BE2C (cell line): Measurements from ENCODE around the gene CDH1.
"Not testable (repeated sequence)": the region's sequence is repeated elsewhere in the genome, so short reads cannot be mapped to it uniquely, and the experiment has no call there.

Source experiments
- DNase-seq: peaks from one replicate; pipeline ENCODE4 v3.0.0-alpha.2; 2020
- H3K27me3 ChIP-seq: fragments of 250-450 bp; sonication (Bioruptor Pico); 2 replicates; pipeline ENCODE4 v1.5.1; 2020; ENCODE audit warnings: mild to moderate bottlenecking
- H3K36me3 ChIP-seq: fragments of 250-450 bp; sonication (Bioruptor Pico); 2 replicates; pipeline ENCODE4 v1.5.1; 2020; ENCODE audit warnings: mild to moderate bottlenecking
- H3K4me1 ChIP-seq: fragments of 250-450 bp; sonication (Bioruptor Pico); 2 replicates; pipeline ENCODE4 v1.5.1; 2020
- H3K4me3 ChIP-seq: 2 replicates; pipeline ENCODE4 v1.5.1; 2011; ENCODE audit warnings: low read depth, low read length
- H3K9me3 ChIP-seq: fragments of 250-450 bp; sonication (Bioruptor Pico); 2 replicates; pipeline ENCODE4 v1.5.1; 2020
- TF ChIP-seq, protein P1 (sequence below): IDR thresholded peaks from 2 replicates; pipeline ENCODE4 v1.5.1; 2012; ENCODE audit warnings: mild to moderate bottlenecking, low read depth, low read length

The CDH1 gene

DNA sequence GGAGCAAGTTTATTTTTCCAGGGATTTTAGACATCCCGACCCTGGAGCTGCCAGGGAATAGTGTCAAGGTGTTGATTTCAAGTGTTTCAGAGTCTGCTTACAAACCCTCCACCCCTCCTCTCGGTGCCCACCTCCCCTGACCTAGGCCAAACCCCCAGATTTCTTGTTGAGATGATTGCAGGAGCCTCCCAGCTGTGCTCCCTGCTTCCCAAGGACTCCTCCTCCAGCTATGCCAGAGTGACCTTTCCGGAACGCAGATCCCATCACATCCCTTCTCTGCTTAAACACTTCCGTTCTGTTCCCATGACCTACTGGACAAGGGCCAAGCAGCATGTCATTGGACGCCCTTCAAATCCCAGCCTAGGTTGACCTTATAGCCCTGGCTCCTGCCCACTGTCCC, 23.7 kb upstream of the CDH1 start:
- H3K36me3 ChIP-seq, result no peaks in the 10 kb centered on the region
- TF ChIP-seq, protein P1, sequence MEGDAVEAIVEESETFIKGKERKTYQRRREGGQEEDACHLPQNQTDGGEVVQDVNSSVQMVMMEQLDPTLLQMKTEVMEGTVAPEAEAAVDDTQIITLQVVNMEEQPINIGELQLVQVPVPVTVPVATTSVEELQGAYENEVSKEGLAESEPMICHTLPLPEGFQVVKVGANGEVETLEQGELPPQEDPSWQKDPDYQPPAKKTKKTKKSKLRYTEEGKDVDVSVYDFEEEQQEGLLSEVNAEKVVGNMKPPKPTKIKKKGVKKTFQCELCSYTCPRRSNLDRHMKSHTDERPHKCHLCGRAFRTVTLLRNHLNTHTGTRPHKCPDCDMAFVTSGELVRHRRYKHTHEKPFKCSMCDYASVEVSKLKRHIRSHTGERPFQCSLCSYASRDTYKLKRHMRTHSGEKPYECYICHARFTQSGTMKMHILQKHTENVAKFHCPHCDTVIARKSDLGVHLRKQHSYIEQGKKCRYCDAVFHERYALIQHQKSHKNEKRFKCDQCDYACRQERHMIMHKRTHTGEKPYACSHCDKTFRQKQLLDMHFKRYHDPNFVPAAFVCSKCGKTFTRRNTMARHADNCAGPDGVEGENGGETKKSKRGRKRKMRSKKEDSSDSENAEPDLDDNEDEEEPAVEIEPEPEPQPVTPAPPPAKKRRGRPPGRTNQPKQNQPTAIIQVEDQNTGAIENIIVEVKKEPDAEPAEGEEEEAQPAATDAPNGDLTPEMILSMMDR, result no peak
- H3K27me3 ChIP-seq, result peaks cover 3% of the 10 kb centered on the region; the same call in 1 of the 2 replicates
- no peaks in the 10 kb centered on the region; the same call in 1 of the 2 replicates for H3K9me3 ChIP-seq
- no peaks in the 10 kb centered on the region for H3K4me1 ChIP-seq
- H3K4me3 ChIP-seq, result no peak overlapping the region
- DNase-seq, result no peak

DNA sequence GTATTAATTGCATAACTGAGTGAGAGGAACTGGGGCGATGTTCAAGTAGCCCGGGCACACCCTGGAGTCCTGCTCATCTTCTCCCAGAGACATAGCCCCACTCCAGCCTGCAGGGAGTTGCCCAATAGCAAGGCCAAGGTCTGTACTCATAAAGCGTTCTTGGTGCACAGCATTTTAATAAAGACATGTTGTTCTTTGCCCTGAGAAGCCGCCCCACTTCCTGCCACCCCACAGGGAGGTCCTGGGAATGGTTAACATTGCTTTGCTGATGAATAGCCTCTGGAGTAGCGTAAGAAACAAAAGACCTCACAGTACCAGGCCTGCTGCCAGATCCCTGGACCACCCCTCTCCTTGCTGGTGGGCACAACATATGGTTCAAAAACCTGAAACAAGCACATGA, 21.6 kb upstream of the CDH1 start:
- H3K4me1 ChIP-seq, result no peaks in the 10 kb centered on the region
- no peak for DNase-seq
- no peaks in the 10 kb centered on the region; the same call in 1 of the 2 replicates for H3K9me3 ChIP-seq
- no peaks in the 10 kb centered on the region for H3K36me3 ChIP-seq
- H3K27me3 ChIP-seq, result peaks cover 3% of the 10 kb centered on the region; the same call in 1 of the 2 replicates
- no peak overlapping the region for H3K4me3 ChIP-seq
- TF ChIP-seq, protein P1, result no peak

DNA sequence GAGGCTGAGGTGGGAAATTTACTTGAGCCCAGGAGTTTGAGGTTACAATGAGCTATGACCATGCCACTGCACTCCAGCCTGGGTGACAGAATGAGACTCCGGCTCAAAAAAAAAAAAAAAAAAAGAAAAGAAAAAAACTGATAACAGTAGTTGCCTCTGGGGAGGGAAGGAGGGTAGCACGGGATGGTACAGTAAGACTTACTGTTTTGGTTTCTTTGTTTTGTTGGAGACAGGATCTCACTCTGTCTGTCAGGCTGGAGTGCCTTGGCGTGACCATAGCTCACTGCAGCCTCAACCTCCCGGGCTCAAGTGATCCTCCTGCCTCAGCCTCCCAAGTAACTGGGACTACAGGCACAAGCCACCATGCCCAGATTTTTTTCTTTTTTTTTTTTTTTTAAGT, 20.6 kb upstream of the CDH1 start:
- not testable (repeated sequence) for H3K4me1 ChIP-seq, H3K27me3 ChIP-seq, H3K9me3 ChIP-seq, H3K4me3 ChIP-seq, H3K36me3 ChIP-seq, DNase-seq

DNA sequence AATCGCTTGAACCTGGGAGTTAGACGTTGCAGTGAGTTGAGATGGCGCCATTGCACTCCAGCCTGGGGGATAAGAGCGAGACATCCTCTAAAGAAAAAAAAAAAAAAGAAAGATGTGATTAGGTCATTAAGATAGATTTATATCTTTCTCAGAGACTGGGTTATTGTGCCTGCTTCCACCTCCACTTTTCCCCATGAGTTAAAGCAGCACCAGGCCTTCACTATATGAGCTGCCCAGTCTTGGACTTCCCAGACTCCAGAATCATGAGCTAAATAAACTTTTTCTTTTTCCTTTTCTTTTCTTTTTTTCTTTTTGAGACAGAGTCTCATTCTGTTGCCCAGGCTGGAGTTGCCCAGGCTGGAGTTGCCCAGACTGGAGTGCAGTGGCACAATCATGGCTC, 19.4 kb upstream of the CDH1 start:
- TF ChIP-seq, protein P1, result no peak
- H3K27me3 ChIP-seq, result no peaks in the 10 kb centered on the region; the same call in 1 of the 2 replicates
- no peaks in the 10 kb centered on the region for H3K4me1 ChIP-seq

DNA sequence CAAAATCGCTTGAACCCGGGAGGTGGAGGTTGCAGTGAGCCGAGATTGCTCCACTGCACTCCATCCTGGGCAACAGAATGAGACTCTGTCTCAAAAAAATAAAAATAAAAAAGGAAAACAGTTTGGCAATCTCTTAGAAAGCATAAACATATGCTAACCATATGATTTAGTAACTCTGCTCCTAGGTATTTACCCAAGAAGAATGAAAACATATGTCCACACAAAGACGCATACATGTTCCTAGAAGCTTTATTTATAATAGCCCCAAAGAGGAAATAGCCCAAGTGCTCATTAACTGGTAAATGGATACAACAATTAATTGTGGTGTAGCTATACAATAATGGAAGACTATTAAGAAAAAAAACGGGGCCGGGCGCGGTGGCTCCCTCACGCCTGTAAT, 18.5 kb upstream of the CDH1 start:
- Histone ChIP-seq H3K4me1 (no peaks in the 10 kb centered on the region), H3K9me3 (no peaks in the 10 kb centered on the region; the same call in 1 of the 2 replicates), H3K27me3 (no peaks in the 10 kb centered on the region), H3K36me3 (no peaks in the 10 kb centered on the region), H3K4me3 (no peak overlapping the region)
- TF ChIP-seq, protein P1, result no peak
- no peak for DNase-seq

More for the DNA sequence above, 19.4 kb upstream of the CDH1 start:
- no peak for DNase-seq
- Histone ChIP-seq H3K36me3 (no peaks in the 10 kb centered on the region), H3K4me3 (no peak overlapping the region), H3K9me3 (no peaks in the 10 kb centered on the region; the same call in 1 of the 2 replicates)

DNA sequence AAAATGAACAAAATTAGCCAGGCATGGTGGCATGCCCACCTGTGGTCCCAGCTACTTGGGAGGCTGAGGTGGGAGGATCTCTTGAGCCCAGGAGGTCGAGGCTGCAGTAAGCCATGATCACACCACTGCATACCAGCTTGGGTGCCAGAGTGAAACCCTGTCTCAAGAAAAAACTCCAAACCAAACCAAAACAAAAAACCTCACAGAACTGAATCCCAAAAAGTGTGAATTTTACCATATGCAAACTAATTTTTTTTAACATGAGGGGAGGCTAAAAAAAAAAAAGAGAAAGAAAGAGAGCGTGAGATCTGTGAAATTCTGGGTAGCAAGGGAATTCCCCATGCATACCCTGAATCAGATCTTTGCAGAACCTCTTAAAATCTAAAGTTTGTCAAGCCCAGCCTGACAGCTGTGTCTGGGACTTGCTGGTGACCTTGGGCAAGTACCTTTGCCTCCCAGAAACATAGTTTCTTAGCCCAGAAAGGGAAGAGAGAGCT, 17.1 kb upstream of the CDH1 start:
- DNase-seq, result no peak
- no peaks in the 10 kb centered on the region for H3K27me3 ChIP-seq
- TF ChIP-seq, protein P1, result no peak

More for the DNA sequence above, 17.1 kb upstream of the CDH1 start:
- Histone ChIP-seq H3K36me3 (no peaks in the 10 kb centered on the region), H3K9me3 (no peaks in the 10 kb centered on the region; the same call in 1 of the 2 replicates), H3K4me1 (no peaks in the 10 kb centered on the region), H3K4me3 (no peak overlapping the region)
